ENCODE data around the gene MECP2. TPM values are rescaled to one million over a fixed set of nuclear protein-coding genes. Genes with fewer than 3 reads are reported as not detected.

The MECP2 gene
- total and polyA plus RNA-seq, 2 of the 13 experiments (the other 11 are each of a cell fraction or from before 2014, with no cell fraction given): 7.9 to 18.1 TPM

DNA sequence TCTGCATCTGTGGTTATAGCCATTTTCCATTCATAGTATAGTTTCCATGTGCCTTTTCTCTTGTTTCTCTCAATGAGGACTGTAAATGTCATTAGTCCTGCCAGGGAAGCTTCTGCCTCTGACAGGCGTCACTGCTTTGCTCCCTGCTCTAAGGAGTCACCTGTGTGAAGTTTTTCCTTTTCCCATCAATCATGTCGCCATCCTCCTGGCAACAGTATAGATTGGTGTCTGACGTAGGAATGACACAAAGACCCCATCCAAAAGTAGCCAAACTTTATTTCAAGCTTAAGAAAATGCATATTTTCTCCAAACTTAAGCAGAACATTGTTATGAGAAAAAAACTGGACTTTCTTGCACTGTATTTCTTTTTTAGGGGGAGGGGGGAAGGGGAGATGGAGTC, 23.1 kb upstream of the MECP2 start (continued):
- TF ChIP-seq ZNF770 (CRISPR knock-in tag; IDR thresholded peaks at IDR 0.05) (no peak), ZNF782 (CRISPR knock-in tag; IDR thresholded peaks at IDR 0.05; ENCODE audit: borderline replicate concordance) (no peak), MAFF (IDR thresholded peaks at IDR 0.05; ENCODE audit: low read depth, low read length) (no peak), AHR (CRISPR knock-in tag; IDR thresholded peaks at IDR 0.05) (no peak), ZBTB39 (CRISPR knock-in tag; IDR thresholded peaks at IDR 0.05) (no peak), TERF1 (CRISPR knock-in tag; IDR thresholded peaks at IDR 0.05) (no peak)

DNA sequence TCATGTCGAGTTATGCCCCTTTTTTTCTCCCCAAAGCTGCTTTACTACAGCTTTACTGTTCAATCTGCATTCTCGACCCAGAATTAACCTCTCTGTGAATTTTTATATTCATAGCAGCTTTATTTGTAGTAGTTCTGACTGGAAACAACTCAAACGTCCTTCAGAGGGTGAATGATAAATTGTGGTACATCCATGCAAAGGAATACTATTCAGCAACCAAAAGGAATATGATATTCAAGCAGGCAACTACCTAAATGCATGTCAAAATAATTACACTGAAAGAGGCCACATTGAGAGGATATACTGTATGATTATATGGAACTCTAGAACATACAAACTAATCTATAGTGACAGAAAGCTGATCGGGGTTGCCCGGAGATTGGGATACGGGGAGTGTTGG, 20.0 kb upstream of the MECP2 start:
- in situ Hi-C loops (cut with HindIII; ENCODE audit: extremely low pct_ligation_motif_present, low pct_unique_long_range_greater_than_20kb) (no loop called here), intact Hi-C loops (cut with micrococcal nuclease; ENCODE audit: unreplicated experiment) (no loop called here)
- ChIA-PET POLR2A (no interaction called here), CTCF (ENCODE audit: low intra/inter-chr PET ratio, low total read pairs) (no interaction called here)
- Histone ChIP-seq H3K4me2 (ENCODE audit: low read depth, low read length) (no peak overlapping the region), H3K9ac (ENCODE audit: insufficient read depth, low read depth, low read length) (no peak overlapping the region), H3K79me2 (ENCODE audit: insufficient read depth, low read length) (no peaks in the 10 kb centered on the region), H3K27me3 (ENCODE audit: control insufficient read depth in 1 of 2, insufficient read depth in 2 of 2, low read length in 2 of 2) (peaks cover 1 to 11% of the 10 kb centered on the region in 2 experiments; a peak in 3 of 5 replicates), H3K4me1 (ENCODE audit: insufficient read depth, low read length) (no peaks in the 10 kb centered on the region), H4K20me1 (ENCODE audit: insufficient read depth, low read length) (no peaks in the 10 kb centered on the region), H3K27ac (ENCODE audit: extremely low read length, insufficient read depth, low read length) (no peak overlapping the region), H2AFZ (ENCODE audit: low read length) (no peak overlapping the region), H3K9me3 (ENCODE audit: low read length) (no peaks in the 10 kb centered on the region), H3K36me3 (replicated peaks in 1 of 2; ENCODE audit: control insufficient read depth in 1 of 2, insufficient read depth in 2 of 2, low read length in 2 of 2) (no peaks in the 10 kb centered on the region), H3K4me3 (replicated peaks in 1 of 3; ENCODE audit: insufficient read depth in 1 of 3, low read depth in 2 of 3, low read length in 3 of 3) (no peak overlapping the region)
- WGBS (ENCODE audit: low lambda C conversion rate): 48% methylated on average over 6 of the region's 6 CpGs
- ATAC-seq (no peak), FAIRE-seq (no peak), DNase-seq (ENCODE audit: low spot score) (no peak)
- no TSS peak for BruUV-seq (replicated peaks)
- TF ChIP-seq FOXC1 (CRISPR knock-in tag; IDR thresholded peaks at IDR 0.05; ENCODE audit: borderline replicate concordance) (no peak), AKNA (CRISPR knock-in tag; IDR thresholded peaks at IDR 0.05; ENCODE audit: borderline replicate concordance) (no peak), SALL2 (CRISPR knock-in tag; IDR thresholded peaks at IDR 0.05) (no peak), ATF5 (CRISPR knock-in tag; IDR thresholded peaks at IDR 0.05; ENCODE audit: low read depth) (no peak)
